SK-N-MC (cell line): ENCODE data around the gene MED23.

Experiments used
- DNase-seq: peaks from one replicate; pipeline ENCODE4 v3.0.0-alpha.2; 2011; ENCODE audit warnings: low read depth, low spot score
- H3K27ac ChIP-seq: fragments of 200-600 bp; sonication (generic); 2 replicates; pipeline ENCODE4 v1.5.1; 2016; ENCODE audit warnings: mixed run types
- H3K36me3 ChIP-seq: fragments of 200-600 bp; sonication (generic); 2 replicates; pipeline ENCODE4 v1.6.1; 2017; ENCODE audit warnings: antibody characterized with exemption, low read length, mixed read lengths; ENCODE audit not compliant: insufficient read depth
- H3K4me3 ChIP-seq: fragments of 200-600 bp; sonication (generic); 2 replicates; pipeline ENCODE4 v1.5.1; 2016
- H3K9ac ChIP-seq: fragments of 200-600 bp; sonication (generic); 2 replicates; pipeline ENCODE4 v1.8.0; 2017; ENCODE audit warnings: mixed run types, mixed read lengths; ENCODE audit not compliant: insufficient read length
- H3K9me3 ChIP-seq: fragments of 200-600 bp; sonication (generic); 2 replicates; pipeline ENCODE4 v1.6.1; 2017; ENCODE audit warnings: low read depth, mild to moderate bottlenecking, antibody characterized with exemption, low read length, moderate library complexity, mixed read lengths
- EZH2 ChIP-seq: fragments of 200-600 bp; sonication (generic); IDR thresholded peaks from one replicate; pipeline ENCODE4 v1.6.1; 2017; ENCODE audit warnings: antibody characterized with exemption
- FOXP2 ChIP-seq: optimal IDR thresholded peaks from 2 replicates; pipeline ENCODE3; 2011; ENCODE audit warnings: mild to moderate bottlenecking, moderate library complexity; ENCODE audit not compliant: insufficient read depth; ENCODE audit errors: extremely low read length, control extremely low read depth
- POLR2AphosphoS5 ChIP-seq: IDR thresholded peaks from 2 replicates; pipeline ENCODE4 v1.6.1; 2012; ENCODE audit warnings: mild to moderate bottlenecking, low read depth, low read length, borderline replicate concordance

Gene MED23

DNA sequence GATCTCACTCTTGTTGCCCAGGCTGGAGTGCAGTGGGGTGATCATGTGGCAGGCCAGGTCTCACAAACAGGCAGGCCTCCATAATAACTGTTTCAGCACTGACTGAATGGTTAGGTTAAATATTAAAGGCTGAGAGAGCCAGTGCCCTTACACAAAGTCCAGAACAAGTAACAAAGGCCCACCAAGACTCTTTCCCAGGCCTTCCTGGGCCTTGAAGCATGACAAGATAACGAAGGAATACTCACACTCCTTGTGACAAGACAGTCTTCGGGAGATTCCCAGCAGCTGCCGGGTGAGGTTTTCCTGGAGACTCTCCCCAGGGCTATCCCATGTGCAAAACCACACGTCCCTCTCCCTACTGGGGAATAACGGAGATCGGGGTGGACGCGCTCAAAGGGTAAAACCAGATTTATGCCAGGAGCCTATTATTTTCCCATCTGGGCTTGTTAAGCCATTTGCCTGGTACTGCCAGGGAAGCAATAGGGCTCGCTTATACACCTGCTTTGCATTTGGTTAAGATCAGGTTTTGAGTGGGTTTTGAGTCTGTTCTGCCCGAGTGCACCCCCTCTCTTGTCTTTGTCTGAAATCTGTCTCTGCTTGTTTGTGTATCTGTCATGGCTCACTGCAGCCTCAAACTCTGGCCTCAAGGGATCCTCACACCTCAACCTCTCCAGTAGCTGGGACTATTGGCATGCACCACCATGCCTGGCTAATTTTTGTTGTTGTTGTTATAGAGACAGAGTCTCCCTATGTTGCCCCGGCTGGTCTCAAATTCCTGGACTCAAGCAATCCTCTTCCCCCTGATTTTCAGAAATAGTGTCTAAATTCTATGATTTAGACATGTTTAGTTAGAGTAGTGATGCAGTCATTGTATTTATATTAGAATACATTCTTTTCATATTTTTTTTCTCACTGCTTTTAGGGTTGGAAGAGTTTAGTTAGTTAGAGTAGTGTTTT lies 7.6 kb upstream of the MED23 start:
- DNase-seq = no peak
- Histone ChIP-seq H3K4me3 (no peak overlapping the region), H3K9ac (no peak overlapping the region), H3K36me3 (no peaks in the 10 kb centered on the region), H3K9me3 (no peaks in the 10 kb centered on the region), H3K27ac (no peak overlapping the region)
- TF ChIP-seq POLR2AphosphoS5 (no peak), FOXP2 (no peak), EZH2 (no peak)

DNA sequence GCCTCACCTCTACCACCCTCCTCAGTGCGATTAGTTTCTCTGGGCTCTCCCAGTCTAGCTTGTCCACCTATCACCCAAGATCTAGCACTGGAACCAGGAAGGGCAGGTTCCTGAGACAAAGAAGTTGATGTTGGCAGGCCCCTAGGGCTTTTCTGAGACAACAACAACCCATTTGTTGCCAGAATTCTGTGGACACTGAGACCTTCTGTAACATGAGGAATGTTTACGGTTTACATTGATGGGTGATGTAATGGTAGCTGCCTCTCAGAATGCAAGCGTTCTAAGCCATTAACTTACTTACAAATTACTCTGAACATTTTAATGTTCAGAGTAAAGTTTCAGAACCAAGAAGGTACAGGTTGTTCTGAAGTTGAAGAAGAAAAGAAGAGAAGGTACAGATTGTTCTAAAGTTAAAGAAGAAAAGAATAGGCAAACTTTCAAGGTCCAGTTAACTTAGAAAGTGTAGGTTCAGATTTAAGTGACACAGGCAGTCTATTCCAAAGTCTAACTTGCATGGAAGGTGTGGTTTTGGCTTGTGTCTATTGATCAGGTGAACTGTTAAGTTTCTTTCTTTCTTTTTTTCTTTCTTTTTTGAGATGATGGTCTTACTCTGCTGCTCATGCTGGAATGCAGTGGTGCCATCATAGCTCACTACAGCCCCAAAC lies 3.7 kb upstream of the MED23 start:
- no peak for DNase-seq
- Histone ChIP-seq H3K9ac (no peak overlapping the region), H3K9me3 (no peaks in the 10 kb centered on the region), H3K4me3 (no peak overlapping the region), H3K36me3 (no peaks in the 10 kb centered on the region; the same call in 1 of the 2 replicates), H3K27ac (no peak overlapping the region)
- TF ChIP-seq EZH2 = no peak
- no peak for TF ChIP-seq POLR2AphosphoS5
- no peak for TF ChIP-seq FOXP2

DNA sequence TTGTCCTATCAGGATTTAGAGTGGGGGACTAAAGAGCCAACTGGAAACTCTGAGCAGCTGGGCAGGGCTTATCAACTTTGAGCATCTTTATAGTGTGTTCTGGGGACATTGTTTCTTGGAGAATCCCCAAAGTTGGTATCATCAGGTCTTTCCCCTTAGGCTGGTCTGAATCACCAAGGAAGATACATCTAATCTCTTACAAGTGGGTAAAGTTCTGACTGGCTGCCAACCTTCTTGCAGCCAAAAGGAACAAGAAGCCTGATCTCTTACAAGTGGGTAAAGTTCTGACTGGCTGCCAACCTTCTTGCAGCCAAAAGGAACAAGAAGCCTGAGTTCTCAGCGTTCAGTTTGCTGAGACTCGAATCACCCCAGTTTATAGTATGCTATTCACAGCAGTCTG lies 1.6 kb upstream of the MED23 start:
- Histone ChIP-seq H3K9ac (no peak overlapping the region), H3K4me3 (no peak overlapping the region), H3K9me3 (no peaks in the 10 kb centered on the region), H3K36me3 (peaks cover 17% of the 10 kb centered on the region), H3K27ac (0 out of 2 replicates have a peak overlapping the region, but pooled peaks have one; percentile 3)
- DNase-seq = no peak
- TF ChIP-seq FOXP2 (no peak), EZH2 (no peak), POLR2AphosphoS5 (no peak)

DNA sequence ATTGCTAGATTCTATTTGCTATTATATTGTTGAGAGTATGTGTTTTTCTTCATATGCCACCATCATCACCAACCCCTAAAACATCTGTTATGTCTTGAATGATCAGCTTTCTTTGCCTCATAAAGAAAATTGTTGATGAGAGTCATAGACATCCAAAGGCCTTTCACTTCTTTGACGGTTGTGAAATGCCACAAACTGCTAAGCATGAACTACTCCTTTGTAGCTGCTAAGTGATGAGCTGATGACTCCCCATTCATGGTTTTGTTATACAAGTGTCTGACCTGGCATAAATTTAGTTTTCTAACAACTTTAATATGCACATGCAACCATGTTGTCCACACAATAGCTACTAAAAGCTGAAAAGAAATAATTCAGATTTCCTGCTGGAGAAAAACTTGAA lies 684 bp upstream of the MED23 start:
- 0 out of 2 replicates have a peak overlapping the region, but pooled peaks have one; percentile 3 for H3K27ac ChIP-seq

DNA sequence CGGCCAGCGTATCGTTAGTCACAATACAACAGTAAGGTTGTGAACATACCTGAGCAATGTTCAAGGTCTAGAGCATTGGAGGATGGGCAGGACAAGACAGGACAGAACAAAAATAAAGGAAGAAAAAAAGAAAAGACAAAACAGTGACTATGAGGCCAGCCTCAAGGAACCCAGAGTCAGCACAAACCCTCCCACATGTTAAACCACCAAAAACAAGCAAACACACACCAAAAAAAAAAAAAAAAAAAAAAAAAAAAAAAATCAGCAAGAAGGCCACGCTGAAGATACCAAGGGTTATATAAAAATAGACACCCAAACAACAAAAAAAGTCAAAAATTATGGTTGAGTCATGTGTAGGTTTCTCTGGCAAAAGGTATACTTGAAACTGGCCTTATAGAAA lies 12.8 kb downstream of the MED23 start:
- DNase-seq = no peak
- Histone ChIP-seq H3K9me3 (no peaks in the 10 kb centered on the region), H3K27ac (no peak overlapping the region), H3K36me3 (peaks cover 83% of the 10 kb centered on the region), H3K9ac (no peak overlapping the region), H3K4me3 (no peak overlapping the region)
- TF ChIP-seq FOXP2 = no peak
- no peak for TF ChIP-seq EZH2
- no peak for TF ChIP-seq POLR2AphosphoS5

More for the DNA sequence above, 684 bp upstream of the MED23 start:
- Histone ChIP-seq H3K36me3 (peaks cover 25% of the 10 kb centered on the region), H3K9ac (peak overlapping the region; percentile 25), H3K4me3 (peak overlapping the region; percentile 80), H3K9me3 (no peaks in the 10 kb centered on the region)
- DNase-seq = no peak
- no peak for TF ChIP-seq POLR2AphosphoS5
- TF ChIP-seq EZH2 = no peak
- no peak for TF ChIP-seq FOXP2

DNA sequence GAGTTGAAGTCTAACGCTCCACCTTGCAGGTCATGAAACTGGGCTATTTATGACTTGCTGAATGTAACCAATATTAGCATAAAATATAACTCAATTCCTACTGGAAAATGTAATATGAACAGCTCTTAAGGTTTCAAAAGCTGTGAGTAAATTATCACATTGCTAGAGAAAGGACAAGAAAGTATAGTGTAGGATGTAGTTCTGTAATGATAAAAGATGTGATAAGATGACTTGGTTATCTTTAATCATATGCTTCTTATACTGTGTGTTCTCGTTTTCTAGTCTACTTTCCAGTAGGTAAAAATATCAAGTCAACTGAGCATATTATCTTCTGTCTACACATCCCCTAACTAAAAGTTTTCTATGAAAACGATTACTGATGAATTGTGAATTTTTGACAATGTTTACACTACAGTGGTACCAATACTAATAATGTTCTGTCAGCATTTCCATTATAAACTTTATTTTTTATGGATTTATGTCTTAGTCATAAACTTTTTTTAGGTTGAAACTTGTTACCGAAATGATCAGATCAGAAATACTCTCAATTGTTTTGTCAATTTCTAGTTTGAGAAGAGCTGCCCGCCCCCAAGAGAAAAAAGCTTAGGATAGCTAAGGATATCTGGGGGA lies 14.6 kb downstream of the MED23 start:
- no peak for TF ChIP-seq EZH2
- TF ChIP-seq FOXP2 = no peak
- TF ChIP-seq POLR2AphosphoS5 = no peak
- H3K27ac ChIP-seq = no peak overlapping the region

DNA sequence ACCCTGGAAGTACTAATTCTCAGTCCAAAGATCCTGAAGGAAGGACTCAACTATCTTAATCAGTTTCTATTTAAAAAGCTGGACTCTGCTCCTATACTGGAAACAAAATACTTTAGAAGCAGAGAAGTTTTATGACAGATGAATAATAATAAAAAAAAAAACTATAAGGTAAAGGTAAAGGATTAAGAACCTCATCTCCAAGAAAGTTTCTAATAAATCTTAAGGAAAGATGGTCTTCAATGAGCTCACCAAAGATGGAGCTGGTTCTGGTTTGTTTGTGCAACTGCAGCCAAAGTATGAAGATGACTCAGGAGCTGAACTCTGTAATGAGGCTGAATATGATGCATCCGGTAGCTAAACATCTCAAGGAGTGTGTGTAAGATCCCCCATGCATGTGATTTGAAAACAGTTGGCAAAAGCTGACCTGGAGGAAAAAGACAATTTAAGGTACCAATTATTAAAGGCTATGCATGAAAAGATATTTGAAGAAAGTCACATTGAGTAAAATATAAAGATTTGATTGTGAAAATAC lies 25.2 kb downstream of the MED23 start:
- DNase-seq = no peak
- H3K27ac ChIP-seq = no peak overlapping the region
- H3K9ac ChIP-seq = no peak overlapping the region
- H3K36me3 ChIP-seq = peaks cover 88% of the 10 kb centered on the region
- no peak overlapping the region for H3K4me3 ChIP-seq
- no peaks in the 10 kb centered on the region for H3K9me3 ChIP-seq
- TF ChIP-seq POLR2AphosphoS5 (no peak), EZH2 (no peak), FOXP2 (no peak)

More for the DNA sequence above, 14.6 kb downstream of the MED23 start:
- no peak for DNase-seq
- Histone ChIP-seq H3K9ac (no peak overlapping the region), H3K9me3 (no peaks in the 10 kb centered on the region), H3K4me3 (no peak overlapping the region), H3K36me3 (peaks cover 80% of the 10 kb centered on the region)

DNA sequence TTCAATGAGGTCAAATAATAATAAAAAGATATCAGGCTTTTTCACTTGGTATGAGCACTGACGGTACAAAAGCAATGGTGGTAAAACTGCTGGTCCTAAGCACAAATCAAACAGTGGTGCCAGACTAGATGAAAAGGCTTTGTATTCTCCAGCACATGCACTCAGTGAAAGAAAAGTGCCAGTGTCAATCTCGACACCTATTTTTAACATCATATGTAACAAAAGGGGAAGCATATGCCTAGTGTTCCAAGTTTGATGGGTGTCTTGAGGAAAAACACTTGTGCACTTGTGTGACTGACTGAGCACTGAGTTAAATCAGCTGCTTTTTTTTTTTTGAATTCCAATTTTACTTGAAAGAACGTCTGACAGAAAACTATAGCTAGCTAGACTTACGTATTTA lies 27.3 kb downstream of the MED23 start:
- TF ChIP-seq POLR2AphosphoS5 (no peak), EZH2 (no peak), FOXP2 (no peak)
- H3K27ac ChIP-seq = peak overlapping the region; percentile 60; the same call in 1 of the 2 replicates
- peaks cover 92% of the 10 kb centered on the region for H3K36me3 ChIP-seq
- no peak overlapping the region for H3K4me3 ChIP-seq
- no peaks in the 10 kb centered on the region for H3K9me3 ChIP-seq
- H3K9ac ChIP-seq = no peak overlapping the region
- no peak for DNase-seq
